ENCODE results near the gene A3GALT2.

GRCh38 chr1:33358795-33359503 is 38.1 kb upstream of the A3GALT2 start:
- TF ChIP-seq CTCF (IDR thresholded peaks at IDR 0.05) (no peak), POLR2A (IDR thresholded peaks at IDR 0.05) (no peak)

All from uterus (tissue), 2 donors.